HepG2 (cell line): ENCODE data around the gene ZNF444. TPM values are rescaled to one million over a fixed set of nuclear protein-coding genes. Genes with fewer than 3 reads are reported as not detected.

Experiments
- CBFB ChIP-seq: sonication (generic); formaldehyde crosslinking; IDR thresholded peaks from 2 replicates; pipeline ENCODE4 v1.4.0; 2020; ENCODE audit warnings: missing genetic modification reagents
- CHD4 ChIP-seq: fragments of 200-600 bp; sonication (generic); IDR thresholded peaks from 2 replicates; pipeline ENCODE4 v1.7.0; 2017; ENCODE audit warnings: mild to moderate bottlenecking, low read length, borderline replicate concordance
- ELF3 ChIP-seq: IDR thresholded peaks from 2 replicates; pipeline ENCODE4 v1.6.1; 2016; ENCODE audit warnings: missing genetic modification reagents, missing compliant biosample characterization
- ETV5 ChIP-seq: IDR thresholded peaks from 2 replicates; pipeline ENCODE4 v1.6.1; 2018; ENCODE audit warnings: missing biosample characterization, missing genetic modification reagents, inconsistent platforms, borderline replicate concordance
- FOXA3 ChIP-seq: IDR thresholded peaks from 2 replicates; pipeline ENCODE4 v1.6.1; 2016; ENCODE audit warnings: missing genetic modification reagents, missing compliant biosample characterization
- HDAC2 ChIP-seq: sonication (generic); formaldehyde crosslinking; IDR thresholded peaks from 2 replicates; pipeline ENCODE4 v1.4.0; 2020; ENCODE audit warnings: missing genetic modification reagents
- HMGXB3 ChIP-seq: sonication (generic); formaldehyde crosslinking; IDR thresholded peaks from 2 replicates; pipeline ENCODE4 v1.4.0; 2020; ENCODE audit warnings: missing genetic modification reagents, borderline replicate concordance
- KAT8 ChIP-seq: IDR thresholded peaks from 2 replicates; pipeline ENCODE4 v1.6.1; 2016; ENCODE audit warnings: missing genetic modification reagents, missing compliant biosample characterization
- KLF11 ChIP-seq: IDR thresholded peaks from 2 replicates; pipeline ENCODE4 v1.6.1; 2016; ENCODE audit warnings: missing compliant biosample characterization
- KLF16 ChIP-seq, 2 experiments: sonication (generic) in 1 of 2; formaldehyde crosslinking in 1 of 2; IDR thresholded peaks; 2 replicates each; pipeline versions ENCODE4 v1.6.1 to v1.8.0; 2016 to 2023; ENCODE audit warnings: missing genetic modification reagents in 2 of 2, missing compliant biosample characterization in 1 of 2
- MIER3 ChIP-seq: IDR thresholded peaks from 2 replicates; pipeline ENCODE4 v1.6.1; 2016; ENCODE audit warnings: missing compliant biosample characterization, borderline replicate concordance
- NAIF1 ChIP-seq: sonication (generic); formaldehyde crosslinking; IDR thresholded peaks from 2 replicates; pipeline ENCODE4 v1.5.0; 2020; ENCODE audit warnings: mild to moderate bottlenecking, missing genetic modification reagents, borderline replicate concordance
- RBFOX2 ChIP-seq: fragments of 200-400 bp; formaldehyde crosslinking; IDR thresholded peaks from 2 replicates; pipeline ENCODE4 v1.6.1; 2017; ENCODE audit warnings: low read depth, mild to moderate bottlenecking, low read length
- SMARCC2 ChIP-seq: fragments of 450-650 bp; IDR thresholded peaks from 2 replicates; pipeline ENCODE4 v1.6.1; 2017; ENCODE audit warnings: antibody characterized with exemption, mild to moderate bottlenecking
- SP4 ChIP-seq: sonication (generic); formaldehyde crosslinking; IDR thresholded peaks from 2 replicates; pipeline ENCODE4 v1.8.1; 2023; ENCODE audit warnings: mild to moderate bottlenecking, missing genetic modification reagents
- ZNF274 ChIP-seq: sonication (generic); formaldehyde crosslinking; IDR thresholded peaks from 2 replicates; pipeline ENCODE4 v1.5.1; 2020; ENCODE audit warnings: mild to moderate bottlenecking, missing genetic modification reagents
- ZNF563 ChIP-seq: sonication (generic); formaldehyde crosslinking; IDR thresholded peaks from 2 replicates; pipeline ENCODE4 v1.8.0; 2022; ENCODE audit warnings: mild to moderate bottlenecking, moderate library complexity, missing genetic modification reagents
- ZNF605 ChIP-seq: sonication (generic); formaldehyde crosslinking; IDR thresholded peaks from 2 replicates; pipeline ENCODE4 v1.8.0; 2022; ENCODE audit warnings: mild to moderate bottlenecking, missing genetic modification reagents
- ZNF674 ChIP-seq: sonication (generic); formaldehyde crosslinking; IDR thresholded peaks from 2 replicates; pipeline ENCODE4 v1.5.0; 2020; ENCODE audit warnings: low read depth, mild to moderate bottlenecking, missing genetic modification reagents
- ZNF720 ChIP-seq: sonication (generic); formaldehyde crosslinking; IDR thresholded peaks from 2 replicates; pipeline ENCODE4 v1.4.0; 2020; ENCODE audit warnings: missing genetic modification reagents
- ZNF781 ChIP-seq: sonication (generic); formaldehyde crosslinking; IDR thresholded peaks from 2 replicates; pipeline ENCODE4 v1.5.1; 2020; ENCODE audit warnings: borderline replicate concordance, mild to moderate bottlenecking, missing genetic modification reagents; ENCODE audit errors: not compliant biosample characterization
- polyA plus RNA-seq, 8 experiments: library from polyadenylated mRNA; depleted of rRNA in 3 of 8; stranded (reverse) in 7 of 8; unstranded in 1 of 8; fragments of >200 nt; fragmentation: Illumina TruSeq in 4 of 8; extraction: Trizol in 4 of 8; gene quantifications; 2 replicates each; pipeline versions ENCODE4 v1.2.1 to v1.2.3, GENCODE V29; 2011 to 2016; ENCODE audit warnings: low read depth in 4 of 8, missing spikeins in 1 of 8, mixed read lengths in 1 of 8; ENCODE audit not compliant: insufficient read depth in 1 of 8
- total RNA-seq, 5 experiments: library from RNA; depleted of rRNA; stranded (reverse); fragments of >200 nt; fragmentation: Illumina TruSeq; extraction: Trizol; gene quantifications; 2 replicates each; pipeline ENCODE4 v1.2.3, GENCODE V29; 2016; ENCODE audit warnings: low read depth in 1 of 5
- TF ChIP-seq, protein P1 (sequence below): IDR thresholded peaks from 2 replicates; pipeline ENCODE4 v1.6.1; 2012; ENCODE audit warnings: inconsistent platforms
- TF ChIP-seq, protein P2 (sequence below): sonication (generic); formaldehyde crosslinking; IDR thresholded peaks from 2 replicates; pipeline ENCODE4 v1.8.0; 2022; ENCODE audit warnings: mild to moderate bottlenecking, missing genetic modification reagents
- TF ChIP-seq, protein P3 (sequence below): sonication (generic); formaldehyde crosslinking; IDR thresholded peaks from 2 replicates; pipeline ENCODE4 v1.4.0; 2020; ENCODE audit warnings: missing genetic modification reagents

Gene ZNF444
- total and polyA plus RNA-seq, 2 of the 13 experiments (the other 11 are each of a cell fraction or from before 2014, with no cell fraction given) = 27.4 to 30.3 TPM

- TF ChIP-seq HMGXB3 (CRISPR knock-in tag) (peak; percentile 80; the same call in 1 of the 2 replicates), CHD4 (peak; percentile 59; the same call in 1 of the 2 replicates), ZNF274 (CRISPR knock-in tag) (no peak), MIER3 (CRISPR knock-in tag) (peak; percentile 74; the same call in 1 of the 2 replicates), ZNF720 (CRISPR knock-in tag) (no peak), ZNF781 (no peak), KLF11 (CRISPR knock-in tag) (peak; percentile 51; the same call in 1 of the 2 replicates), ELF3 (CRISPR knock-in tag) (peak; percentile 61), ZNF674 (CRISPR knock-in tag) (no peak), KAT8 (CRISPR knock-in tag) (peak; percentile 54), KLF16 (CRISPR knock-in tag; IDR thresholded peaks at IDR 0.05) (peak in 1 of 2 experiments; percentile 73; a peak in 1 of 4 replicates), SP4 (CRISPR knock-in tag) (peak; percentile 39; the same call in 1 of the 2 replicates), ETV5 (CRISPR knock-in tag) (peak; percentile 69; the same call in 1 of the 2 replicates), CBFB (CRISPR knock-in tag) (0 out of 2 replicates have a peak, but pooled peaks have one; percentile 44), SMARCC2 (no peak), HDAC2 (CRISPR knock-in tag) (peak; percentile 90), RBFOX2 (peak; percentile 52; the same call in 1 of the 2 replicates), ZNF563 (CRISPR knock-in tag) (no peak), NAIF1 (CRISPR knock-in tag) (no peak; the same call in 1 of the 2 replicates), ZNF605 (CRISPR knock-in tag) (peak; percentile 60), FOXA3 (CRISPR knock-in tag) (peak; percentile 95)
- TF ChIP-seq, protein P1, sequence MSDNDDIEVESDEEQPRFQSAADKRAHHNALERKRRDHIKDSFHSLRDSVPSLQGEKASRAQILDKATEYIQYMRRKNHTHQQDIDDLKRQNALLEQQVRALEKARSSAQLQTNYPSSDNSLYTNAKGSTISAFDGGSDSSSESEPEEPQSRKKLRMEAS = peak; percentile 60
- TF ChIP-seq, protein P2, sequence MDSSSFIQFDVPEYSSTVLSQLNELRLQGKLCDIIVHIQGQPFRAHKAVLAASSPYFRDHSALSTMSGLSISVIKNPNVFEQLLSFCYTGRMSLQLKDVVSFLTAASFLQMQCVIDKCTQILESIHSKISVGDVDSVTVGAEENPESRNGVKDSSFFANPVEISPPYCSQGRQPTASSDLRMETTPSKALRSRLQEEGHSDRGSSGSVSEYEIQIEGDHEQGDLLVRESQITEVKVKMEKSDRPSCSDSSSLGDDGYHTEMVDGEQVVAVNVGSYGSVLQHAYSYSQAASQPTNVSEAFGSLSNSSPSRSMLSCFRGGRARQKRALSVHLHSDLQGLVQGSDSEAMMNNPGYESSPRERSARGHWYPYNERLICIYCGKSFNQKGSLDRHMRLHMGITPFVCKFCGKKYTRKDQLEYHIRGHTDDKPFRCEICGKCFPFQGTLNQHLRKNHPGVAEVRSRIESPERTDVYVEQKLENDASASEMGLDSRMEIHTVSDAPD (CRISPR knock-in tag) = peak; percentile 47; the same call in 1 of the 2 replicates
- TF ChIP-seq, protein P3, sequence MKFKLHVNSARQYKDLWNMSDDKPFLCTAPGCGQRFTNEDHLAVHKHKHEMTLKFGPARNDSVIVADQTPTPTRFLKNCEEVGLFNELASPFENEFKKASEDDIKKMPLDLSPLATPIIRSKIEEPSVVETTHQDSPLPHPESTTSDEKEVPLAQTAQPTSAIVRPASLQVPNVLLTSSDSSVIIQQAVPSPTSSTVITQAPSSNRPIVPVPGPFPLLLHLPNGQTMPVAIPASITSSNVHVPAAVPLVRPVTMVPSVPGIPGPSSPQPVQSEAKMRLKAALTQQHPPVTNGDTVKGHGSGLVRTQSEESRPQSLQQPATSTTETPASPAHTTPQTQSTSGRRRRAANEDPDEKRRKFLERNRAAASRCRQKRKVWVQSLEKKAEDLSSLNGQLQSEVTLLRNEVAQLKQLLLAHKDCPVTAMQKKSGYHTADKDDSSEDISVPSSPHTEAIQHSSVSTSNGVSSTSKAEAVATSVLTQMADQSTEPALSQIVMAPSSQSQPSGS = peak; percentile 69
Observed at GRCh38 chr19:56142087-56142787, 1.1 kb downstream of the ZNF444 start (continued).
